Smooth muscle cell (in vitro differentiated cells): Measurements from ENCODE around the gene NSG1. TPM values are rescaled to one million over a fixed set of nuclear protein-coding genes. Genes with fewer than 3 reads are reported as not detected.

Source experiments
- DNase-seq: peaks from one replicate; lab custom pipeline; 2025; ENCODE audit not compliant: unreplicated experiment; lab: John Stamatoyannopoulos, UW
- H2AFZ ChIP-seq: fragments of 200-600 bp; sonication (generic); 2 replicates; pipeline ENCODE4 v1.6.0; 2016; ENCODE audit warnings: antibody characterized with exemption, low read depth, mild to moderate bottlenecking
- H3F3A ChIP-seq: fragments of 200-600 bp; sonication (generic); 2 replicates; pipeline ENCODE4 v1.6.0; 2017; ENCODE audit warnings: antibody characterized with exemption, low read depth
- H3K27ac ChIP-seq: fragments of 200-600 bp; sonication (generic); 2 replicates; pipeline ENCODE4 v1.5.1; 2016; ENCODE audit warnings: low read depth, mild to moderate bottlenecking
- H3K27me3 ChIP-seq: fragments of 200-600 bp; sonication (generic); 2 replicates; pipeline ENCODE4 v1.6.1; 2016; ENCODE audit warnings: low read depth, mild to moderate bottlenecking
- H3K36me3 ChIP-seq: fragments of 200-600 bp; sonication (generic); 2 replicates; pipeline ENCODE4 v1.5.1; 2016; ENCODE audit warnings: low read depth
- H3K4me1 ChIP-seq: fragments of 200-600 bp; sonication (generic); 2 replicates; pipeline ENCODE4 v1.5.1; 2016; ENCODE audit warnings: low read depth
- H3K4me2 ChIP-seq: fragments of 200-600 bp; sonication (generic); 2 replicates; pipeline ENCODE4 v1.6.0; 2016; ENCODE audit warnings: mild to moderate bottlenecking
- H3K4me3 ChIP-seq: fragments of 200-600 bp; sonication (generic); 2 replicates; pipeline ENCODE4 v1.5.1; 2016; ENCODE audit warnings: mild to moderate bottlenecking
- H3K79me2 ChIP-seq: fragments of 200-600 bp; sonication (generic); 2 replicates; pipeline ENCODE4 v1.6.0; 2016; ENCODE audit warnings: low read depth, mild to moderate bottlenecking
- H3K9ac ChIP-seq: fragments of 200-600 bp; sonication (generic); 2 replicates; pipeline ENCODE4 v1.6.0; 2016; ENCODE audit warnings: low read depth
- H3K9me3 ChIP-seq: fragments of 200-600 bp; sonication (generic); replicated peaks from 2 replicates; pipeline ENCODE4 v1.5.1; 2016; ENCODE audit warnings: low read depth
- H4K20me1 ChIP-seq: fragments of 200-600 bp; sonication (generic); 2 replicates; pipeline ENCODE4 v1.6.0; 2016; ENCODE audit warnings: low read depth
- WGBS: methylation state at CpG from one replicate; pipeline ENCODE4 v1.1.7; 2016; ENCODE audit warnings: low lambda C conversion rate; 5-methylcytosine and 5-hydroxymethylcytosine counted together
- polyA plus RNA-seq: library from polyadenylated mRNA; unstranded; fragments of >200 nt; fragmentation: Nextera tagmentation; extraction: Ambion mirVana; gene quantifications from 2 replicates; pipeline ENCODE4 v1.2.1, GENCODE V29; 2016
- total RNA-seq: library from RNA; depleted of rRNA; stranded (reverse); fragments of >200 nt; gene quantifications from 2 replicates; pipeline ENCODE4 v1.2.3, GENCODE V29; 2014
- TF ChIP-seq, protein P1 (sequence below): fragments of 200-600 bp; sonication (generic); IDR thresholded peaks from 2 replicates; pipeline ENCODE4 v1.5.1; 2017; ENCODE audit warnings: borderline replicate concordance, mild to moderate bottlenecking, antibody characterized with exemption; ENCODE audit not compliant: insufficient read depth, poor library complexity, severe bottlenecking

NSG1 gene
- total and polyA plus RNA-seq, 2 experiments from 2014 or later = 8.4 to 11.4 TPM

- Histone ChIP-seq H3K27me3 (no peaks in the 10 kb centered on the region), H3K9me3 (no peaks in the 10 kb centered on the region), H3F3A (no peaks in the 10 kb centered on the region), H3K4me1 (no peaks in the 10 kb centered on the region), H3K4me3 (no peak overlapping the region), H4K20me1 (no peaks in the 10 kb centered on the region), H3K27ac (no peak overlapping the region), H2AFZ (no peak overlapping the region), H3K36me3 (no peaks in the 10 kb centered on the region), H3K4me2 (no peak overlapping the region), H3K9ac (no peak overlapping the region), H3K79me2 (no peaks in the 10 kb centered on the region)
- DNase-seq = no peak
- 80% methylated on average over 9 of the region's 9 CpGs for WGBS
- TF ChIP-seq, protein P1, sequence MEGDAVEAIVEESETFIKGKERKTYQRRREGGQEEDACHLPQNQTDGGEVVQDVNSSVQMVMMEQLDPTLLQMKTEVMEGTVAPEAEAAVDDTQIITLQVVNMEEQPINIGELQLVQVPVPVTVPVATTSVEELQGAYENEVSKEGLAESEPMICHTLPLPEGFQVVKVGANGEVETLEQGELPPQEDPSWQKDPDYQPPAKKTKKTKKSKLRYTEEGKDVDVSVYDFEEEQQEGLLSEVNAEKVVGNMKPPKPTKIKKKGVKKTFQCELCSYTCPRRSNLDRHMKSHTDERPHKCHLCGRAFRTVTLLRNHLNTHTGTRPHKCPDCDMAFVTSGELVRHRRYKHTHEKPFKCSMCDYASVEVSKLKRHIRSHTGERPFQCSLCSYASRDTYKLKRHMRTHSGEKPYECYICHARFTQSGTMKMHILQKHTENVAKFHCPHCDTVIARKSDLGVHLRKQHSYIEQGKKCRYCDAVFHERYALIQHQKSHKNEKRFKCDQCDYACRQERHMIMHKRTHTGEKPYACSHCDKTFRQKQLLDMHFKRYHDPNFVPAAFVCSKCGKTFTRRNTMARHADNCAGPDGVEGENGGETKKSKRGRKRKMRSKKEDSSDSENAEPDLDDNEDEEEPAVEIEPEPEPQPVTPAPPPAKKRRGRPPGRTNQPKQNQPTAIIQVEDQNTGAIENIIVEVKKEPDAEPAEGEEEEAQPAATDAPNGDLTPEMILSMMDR = no peak
These were observed 22.3 kb upstream of the NSG1 start for GRCh38 chr4:4364486-4365208.

DNA sequence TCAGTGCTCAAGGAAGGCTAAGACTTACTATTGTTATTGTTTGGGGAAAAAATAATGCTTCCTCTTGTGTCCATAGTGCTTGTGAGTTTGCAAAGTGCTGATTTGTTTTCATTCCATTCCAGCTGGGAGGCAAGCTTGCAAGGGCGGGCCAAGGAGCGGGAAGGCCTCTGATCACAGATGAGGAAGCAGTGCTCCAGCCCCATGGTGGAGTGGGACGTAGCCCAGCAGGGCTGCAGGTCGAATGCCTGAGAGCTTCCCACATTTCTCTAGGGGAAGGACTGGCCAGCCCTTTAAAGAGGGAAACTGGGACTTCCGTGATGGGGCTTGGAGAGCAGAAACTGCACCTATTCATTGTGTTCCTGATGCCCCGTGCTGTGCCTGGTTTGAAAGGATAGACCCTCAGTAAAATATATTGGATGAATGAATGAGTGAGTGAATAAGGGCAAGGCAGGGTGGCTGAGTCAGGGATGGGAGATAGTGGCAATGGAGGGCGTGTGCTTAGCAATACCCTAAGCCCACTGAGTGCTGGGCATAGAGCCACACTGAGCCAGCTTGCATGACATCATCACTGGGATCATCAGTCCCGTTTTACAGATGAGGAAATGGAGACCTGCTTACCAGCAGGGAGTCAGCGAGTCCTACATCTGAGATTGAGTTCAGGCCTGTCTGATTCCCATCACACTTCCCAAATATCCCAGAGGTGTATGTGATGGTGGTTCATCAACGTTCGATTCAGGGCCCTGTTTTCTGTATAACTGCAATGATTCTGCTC, 17.9 kb upstream of the NSG1 start:
- Histone ChIP-seq H3F3A (no peaks in the 10 kb centered on the region), H3K9me3 (no peaks in the 10 kb centered on the region), H3K27me3 (no peaks in the 10 kb centered on the region), H3K9ac (no peak overlapping the region), H4K20me1 (no peaks in the 10 kb centered on the region), H2AFZ (no peak overlapping the region), H3K79me2 (no peaks in the 10 kb centered on the region), H3K4me1 (no peaks in the 10 kb centered on the region), H3K27ac (no peak overlapping the region), H3K36me3 (no peaks in the 10 kb centered on the region), H3K4me2 (no peak overlapping the region), H3K4me3 (no peak overlapping the region)
- no peak for DNase-seq
- 86% methylated on average over 11 of the region's 11 CpGs for whole genome bisulfite sequencing
- TF ChIP-seq, protein P1 = no peak

GRCh38 chr4:4374388-4375098, 12.4 kb upstream of the NSG1 start:
- DNase-seq = no peak
- H3K9ac ChIP-seq = no peak overlapping the region
- H3F3A ChIP-seq = no peaks in the 10 kb centered on the region
- H4K20me1 ChIP-seq = no peaks in the 10 kb centered on the region
- H3K36me3 ChIP-seq = no peaks in the 10 kb centered on the region
- H3K27ac ChIP-seq = no peak overlapping the region
- no peaks in the 10 kb centered on the region for H3K27me3 ChIP-seq
- H2AFZ ChIP-seq = no peak overlapping the region
- H3K9me3 ChIP-seq = no peaks in the 10 kb centered on the region
- WGBS = 78% methylated on average over 6 of the region's 6 CpGs
- no peak overlapping the region for H3K4me2 ChIP-seq
- no peaks in the 10 kb centered on the region for H3K4me1 ChIP-seq
- H3K4me3 ChIP-seq = no peak overlapping the region
- TF ChIP-seq, protein P1 = no peak
- no peaks in the 10 kb centered on the region for H3K79me2 ChIP-seq
